Activated T-cell treated with anti-CD3 and anti-CD28 coated beads, Interleukin-2, amount 50 U/mL, for 24 hours (primary cell): Measurements from ENCODE around the gene SLC44A5.

Experiments
- DNase-seq: peaks from one replicate; pipeline ENCODE4 v3.0.0-alpha.2; 2020
- H3K27ac Mint-ChIP-seq: 2 replicates; pipeline ENCODE4 v1.8.0; 2020; ENCODE audit warnings: mild to moderate bottlenecking, mixed read lengths
- H3K27me3 Mint-ChIP-seq: 2 replicates; pipeline ENCODE4 v1.8.0; 2020; ENCODE audit warnings: mixed read lengths
- H3K36me3 Mint-ChIP-seq: 2 replicates; pipeline ENCODE4 v1.8.0; 2020; ENCODE audit warnings: low read depth, mixed read lengths
- H3K4me1 Mint-ChIP-seq: 2 replicates; pipeline ENCODE4 v1.8.0; 2020; ENCODE audit warnings: low read depth, mixed read lengths
- H3K4me3 Mint-ChIP-seq: 2 replicates; pipeline ENCODE4 v1.8.0; 2020; ENCODE audit warnings: mild to moderate bottlenecking, moderate library complexity, mixed read lengths
- H3K9me3 Mint-ChIP-seq: 2 replicates; pipeline ENCODE4 v1.8.0; 2020; ENCODE audit warnings: mixed read lengths

The SLC44A5 gene

DNA sequence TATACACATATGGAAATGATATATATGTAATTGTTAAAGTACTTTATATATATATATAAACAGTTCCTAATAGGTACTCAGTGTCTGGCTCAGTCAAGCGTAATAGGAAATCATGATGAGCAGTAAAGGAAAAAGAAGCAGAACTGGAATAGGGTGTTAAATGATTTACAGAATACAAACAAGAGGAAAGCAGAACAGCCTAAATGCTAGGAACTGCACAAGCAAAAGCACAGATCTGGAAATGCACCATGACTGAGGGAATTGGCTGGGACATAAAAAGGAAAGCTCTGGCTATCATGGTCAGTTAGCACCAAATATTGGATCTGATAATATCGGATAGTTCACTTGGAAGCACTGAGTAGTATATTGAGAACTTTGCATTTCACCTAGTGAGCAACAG is 51.8 kb downstream of the SLC44A5 start:
- no peak overlapping the region for H3K4me3 Mint-ChIP-seq
- no peaks in the 10 kb centered on the region for H3K36me3 Mint-ChIP-seq
- H3K9me3 Mint-ChIP-seq, result no peaks in the 10 kb centered on the region
- H3K4me1 Mint-ChIP-seq, result no peaks in the 10 kb centered on the region
- peaks cover 3% of the 10 kb centered on the region for H3K27me3 Mint-ChIP-seq
- no peak for DNase-seq
- H3K27ac Mint-ChIP-seq, result no peak overlapping the region

DNA sequence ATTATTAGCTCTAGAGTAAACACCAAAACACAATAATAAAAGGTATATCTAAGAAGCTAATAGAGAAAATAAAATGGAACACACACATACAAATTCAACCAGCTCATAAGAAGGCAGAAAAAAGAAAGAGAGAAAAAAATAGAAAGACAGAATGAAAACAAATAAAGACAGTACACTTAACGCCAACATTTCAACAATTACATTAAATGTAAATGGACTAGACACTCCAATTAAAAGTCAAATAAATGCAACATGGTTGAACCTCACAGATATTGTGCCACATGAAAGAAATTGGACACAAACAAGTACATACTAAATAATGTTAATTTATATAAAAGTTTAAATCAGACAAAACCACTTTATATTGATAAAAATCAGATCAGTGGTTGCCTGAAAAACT is 56.0 kb downstream of the SLC44A5 start:
- Mint-ChIP-seq H3K4me3 (no peak overlapping the region), H3K27ac (no peak overlapping the region), H3K9me3 (no peaks in the 10 kb centered on the region)

DNA sequence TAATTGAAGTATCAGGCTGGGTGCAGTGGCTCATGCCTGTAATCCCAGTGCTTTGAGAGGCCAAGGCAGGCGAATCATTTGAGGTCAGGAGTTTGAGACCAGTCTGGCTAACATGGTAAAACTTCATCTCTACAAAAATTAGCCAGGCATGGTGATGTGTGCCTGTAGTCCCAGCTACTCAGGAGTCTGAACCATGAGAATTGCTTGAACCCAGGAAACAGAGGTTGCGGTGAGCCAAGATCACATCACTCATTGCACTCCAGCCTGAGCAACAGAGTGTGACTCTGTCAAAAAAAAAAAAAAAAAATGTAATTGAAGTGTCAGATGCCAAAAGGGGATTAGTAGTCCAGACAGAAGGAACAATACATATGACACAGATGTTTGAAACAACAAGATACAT is 56.7 kb downstream of the SLC44A5 start:
- Mint-ChIP-seq H3K4me3 (no peak overlapping the region), H3K9me3 (no peaks in the 10 kb centered on the region), H3K27ac (no peak overlapping the region), H3K27me3 (no peaks in the 10 kb centered on the region), H3K36me3 (no peaks in the 10 kb centered on the region), H3K4me1 (no peaks in the 10 kb centered on the region)
- no peak for DNase-seq

More for the DNA sequence above, 56.0 kb downstream of the SLC44A5 start:
- no peaks in the 10 kb centered on the region for H3K36me3 Mint-ChIP-seq
- DNase-seq, result no peak
- H3K27me3 Mint-ChIP-seq, result no peaks in the 10 kb centered on the region
- no peaks in the 10 kb centered on the region for H3K4me1 Mint-ChIP-seq

DNA sequence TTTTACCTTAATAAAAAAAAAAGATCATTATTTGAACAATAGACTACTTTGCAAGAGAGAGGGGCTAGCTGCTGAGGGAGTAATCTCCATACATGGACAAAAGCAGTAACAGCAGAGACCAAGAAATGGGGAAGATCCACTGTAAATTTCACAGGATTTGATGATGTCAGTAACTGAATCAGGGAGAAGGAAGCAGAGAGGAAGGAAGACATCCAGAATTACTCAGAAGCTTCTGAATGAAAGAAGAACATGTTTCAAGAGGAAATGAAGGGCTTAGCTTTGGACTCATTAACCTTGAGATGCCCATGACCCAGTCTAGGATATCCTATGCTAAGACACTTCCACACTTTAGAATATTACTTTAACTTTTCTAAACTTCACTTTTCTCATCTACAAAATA is 60.4 kb downstream of the SLC44A5 start:
- Mint-ChIP-seq H3K27ac (no peak overlapping the region), H3K27me3 (no peaks in the 10 kb centered on the region), H3K4me1 (no peaks in the 10 kb centered on the region), H3K4me3 (no peak overlapping the region), H3K9me3 (no peaks in the 10 kb centered on the region), H3K36me3 (no peaks in the 10 kb centered on the region)
- DNase-seq, result no peak

DNA sequence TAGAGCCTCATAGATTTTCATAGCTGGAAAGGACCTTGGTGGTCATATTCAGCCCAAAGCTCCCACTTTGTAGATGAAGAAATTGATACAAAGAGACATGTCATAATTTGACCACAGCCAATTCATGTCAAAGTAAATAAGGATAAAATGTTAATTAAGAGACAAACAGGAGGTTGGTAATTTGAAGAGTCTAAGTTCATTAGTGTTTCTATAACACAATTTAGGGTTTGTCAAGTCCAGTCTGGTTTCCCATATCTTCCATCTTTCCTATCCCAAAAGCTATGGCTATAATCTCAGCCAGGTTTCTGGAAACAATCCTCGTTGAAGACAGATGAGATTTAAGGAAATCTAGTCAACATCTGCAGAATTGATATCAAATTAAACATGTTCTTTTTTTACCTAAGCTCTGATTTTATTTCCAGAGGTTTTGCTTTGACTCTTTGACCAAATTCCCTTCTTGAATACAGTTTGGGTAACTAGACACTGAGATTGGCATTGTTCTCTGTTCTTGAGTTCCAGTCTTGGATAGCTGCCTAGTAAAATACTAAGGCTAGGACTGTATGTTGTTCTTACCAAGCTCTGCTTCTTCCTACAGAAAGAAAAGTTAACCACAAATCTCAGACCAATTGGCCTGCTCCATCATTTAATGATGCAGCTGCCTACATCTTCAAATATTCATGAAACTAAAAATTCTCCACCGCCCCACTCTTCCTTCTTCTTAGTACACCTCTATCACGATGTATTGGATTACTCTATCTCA is 62.0 kb downstream of the SLC44A5 start:
- Mint-ChIP-seq H3K36me3 (no peaks in the 10 kb centered on the region), H3K9me3 (no peaks in the 10 kb centered on the region), H3K4me3 (no peak overlapping the region), H3K4me1 (no peaks in the 10 kb centered on the region), H3K27ac (no peak overlapping the region), H3K27me3 (no peaks in the 10 kb centered on the region)
- no peak for DNase-seq

DNA sequence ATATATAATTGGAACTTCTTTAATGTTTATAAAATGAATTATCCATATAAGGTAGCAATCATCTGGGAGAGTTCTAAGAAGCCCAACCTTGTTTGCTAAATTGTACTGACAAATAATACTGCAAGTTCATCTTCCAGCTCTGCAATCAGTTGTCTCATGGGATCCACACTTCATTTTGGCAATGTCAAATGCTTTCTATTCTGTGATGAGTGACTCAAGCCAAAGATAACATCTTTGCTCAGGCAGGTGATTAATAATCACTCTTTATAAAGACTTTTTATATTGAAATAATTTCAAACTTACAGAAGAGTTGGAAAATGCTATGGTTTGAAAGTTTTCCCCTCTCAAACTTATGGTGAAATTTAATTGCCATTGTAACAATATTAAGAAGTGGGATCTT is 67.2 kb downstream of the SLC44A5 start:
- Mint-ChIP-seq H3K4me1 (no peaks in the 10 kb centered on the region), H3K27me3 (no peaks in the 10 kb centered on the region), H3K36me3 (no peaks in the 10 kb centered on the region), H3K4me3 (no peak overlapping the region), H3K27ac (no peak overlapping the region), H3K9me3 (no peaks in the 10 kb centered on the region)
- DNase-seq, result no peak

DNA sequence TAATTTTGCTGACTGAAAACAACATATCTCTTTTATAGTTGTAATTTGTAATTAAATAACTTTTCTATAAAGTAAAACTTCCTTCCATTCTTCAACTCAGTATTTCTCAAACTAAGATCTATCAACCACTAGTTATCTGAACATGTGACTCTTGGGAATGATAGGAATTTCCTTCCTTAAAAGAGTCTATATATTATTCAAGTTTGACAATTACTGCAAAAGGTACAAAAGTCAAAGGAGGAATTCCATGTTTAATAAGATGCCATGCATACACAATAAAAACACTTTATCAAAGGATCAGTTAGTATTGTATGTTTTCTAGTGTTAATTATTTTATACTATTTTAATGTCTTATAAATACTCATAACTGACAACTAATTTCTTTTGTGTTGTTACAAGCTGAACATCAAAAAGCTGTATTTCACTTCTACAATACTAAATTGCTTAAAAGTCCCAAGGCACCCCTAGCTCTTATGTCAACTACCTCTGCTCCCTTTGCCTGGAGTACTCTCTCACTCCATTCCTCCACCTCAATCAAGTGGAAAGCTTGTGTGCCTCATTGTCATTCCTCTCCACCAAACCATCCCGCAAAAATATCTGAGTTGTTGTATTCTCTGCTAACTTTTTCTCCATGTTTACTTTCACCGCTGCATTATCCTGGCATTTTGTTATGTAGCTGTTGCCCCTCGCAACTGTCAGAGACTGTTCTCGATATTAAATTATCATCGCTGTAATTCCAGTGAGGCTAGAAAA is 67.9 kb downstream of the SLC44A5 start:
- no peaks in the 10 kb centered on the region for H3K36me3 Mint-ChIP-seq
- H3K4me3 Mint-ChIP-seq, result no peak overlapping the region
- DNase-seq, result no peak
- no peaks in the 10 kb centered on the region for H3K27me3 Mint-ChIP-seq
- H3K9me3 Mint-ChIP-seq, result no peaks in the 10 kb centered on the region
- H3K4me1 Mint-ChIP-seq, result no peaks in the 10 kb centered on the region
- H3K27ac Mint-ChIP-seq, result no peak overlapping the region

DNA sequence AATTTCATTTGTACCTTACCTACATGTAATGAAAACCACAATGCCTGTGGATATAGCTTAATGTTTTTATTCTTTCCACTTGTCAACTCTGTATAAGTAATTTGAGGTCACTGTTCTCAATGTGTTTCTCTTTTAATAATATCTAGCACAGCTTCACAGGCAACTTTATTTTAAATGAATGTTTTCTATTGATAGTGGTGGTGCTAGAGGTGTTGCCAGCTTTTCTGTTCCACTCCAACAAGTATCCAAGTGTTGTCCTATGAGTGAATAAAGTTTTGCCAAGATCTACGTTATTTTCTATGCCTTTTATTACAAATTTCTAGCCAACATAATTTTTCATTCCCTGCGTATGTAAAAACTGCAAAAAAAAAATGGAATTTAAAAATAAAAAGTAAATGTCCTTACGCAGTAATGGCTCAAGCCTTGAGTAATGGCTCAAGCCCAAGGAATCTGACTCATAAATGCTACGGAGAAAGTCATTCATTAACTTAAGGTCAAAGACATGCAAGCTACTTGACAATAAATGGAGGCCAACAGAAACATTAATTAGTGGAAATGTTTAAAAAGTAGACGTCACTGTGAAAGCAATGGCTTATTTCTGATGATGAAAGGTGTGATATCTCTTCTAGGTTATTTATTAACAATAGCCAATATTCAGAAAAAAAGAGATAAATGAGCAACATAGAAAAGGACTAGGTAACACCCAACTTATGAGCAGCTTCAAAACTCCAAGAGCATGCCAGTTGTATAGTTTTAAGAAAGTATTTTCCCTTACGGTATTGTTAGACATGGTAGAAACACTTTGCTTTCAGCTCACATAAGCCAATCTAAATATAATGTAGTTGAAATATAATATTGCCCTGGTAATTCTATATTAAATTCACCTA is 71.4 kb downstream of the SLC44A5 start:
- H3K27me3 Mint-ChIP-seq, result no peaks in the 10 kb centered on the region
- H3K4me1 Mint-ChIP-seq, result no peaks in the 10 kb centered on the region
- DNase-seq, result no peak
- H3K27ac Mint-ChIP-seq, result no peak overlapping the region
- no peaks in the 10 kb centered on the region for H3K9me3 Mint-ChIP-seq
- no peaks in the 10 kb centered on the region for H3K36me3 Mint-ChIP-seq
- no peak overlapping the region for H3K4me3 Mint-ChIP-seq

DNA sequence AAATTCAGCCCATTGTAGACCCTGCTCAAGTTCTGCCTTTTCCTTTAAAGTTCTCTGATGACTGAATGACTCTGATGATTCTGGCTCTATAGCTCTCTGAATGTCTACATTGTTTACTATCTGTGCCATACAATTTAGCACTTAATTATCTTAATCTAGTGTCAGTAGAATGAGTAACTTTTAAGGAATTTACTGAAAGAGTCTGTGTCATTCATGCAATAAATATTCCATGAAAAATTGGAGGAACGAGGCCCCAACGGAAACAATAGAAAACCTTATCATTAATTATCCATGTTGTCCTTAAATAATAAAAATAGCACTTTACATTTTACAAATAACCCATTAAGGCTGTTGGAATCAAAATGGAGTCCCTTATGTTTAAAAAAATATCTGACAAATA is 77.8 kb downstream of the SLC44A5 start:
- no peak overlapping the region for H3K27ac Mint-ChIP-seq
- H3K36me3 Mint-ChIP-seq, result no peaks in the 10 kb centered on the region
- DNase-seq, result no peak
- no peaks in the 10 kb centered on the region for H3K27me3 Mint-ChIP-seq
- H3K9me3 Mint-ChIP-seq, result no peaks in the 10 kb centered on the region
- H3K4me1 Mint-ChIP-seq, result no peaks in the 10 kb centered on the region
- H3K4me3 Mint-ChIP-seq, result no peak overlapping the region

DNA sequence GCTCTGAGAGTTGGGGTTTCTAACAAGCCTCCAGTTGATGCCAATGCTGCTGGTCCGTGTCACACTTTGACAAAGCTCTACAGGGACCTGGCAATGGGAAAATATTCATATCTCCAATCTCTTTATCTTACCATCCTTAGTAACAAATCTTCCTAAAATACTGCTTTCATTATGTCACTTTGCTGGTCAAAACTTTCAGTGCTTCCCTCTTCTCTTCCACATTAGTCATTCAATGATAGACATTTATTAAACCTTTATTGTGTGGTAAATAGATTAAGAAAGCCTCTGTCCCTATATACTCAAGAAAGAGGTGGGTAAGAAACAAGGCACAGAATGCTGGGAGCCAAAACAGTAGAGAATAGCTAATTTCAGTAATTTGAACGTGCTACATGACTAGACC is 79.3 kb downstream of the SLC44A5 start:
- H3K9me3 Mint-ChIP-seq, result no peaks in the 10 kb centered on the region
- no peaks in the 10 kb centered on the region for H3K4me1 Mint-ChIP-seq
- no peak overlapping the region for H3K27ac Mint-ChIP-seq
- H3K27me3 Mint-ChIP-seq, result no peaks in the 10 kb centered on the region
- no peak overlapping the region for H3K4me3 Mint-ChIP-seq
- no peaks in the 10 kb centered on the region for H3K36me3 Mint-ChIP-seq
- DNase-seq, result no peak

DNA sequence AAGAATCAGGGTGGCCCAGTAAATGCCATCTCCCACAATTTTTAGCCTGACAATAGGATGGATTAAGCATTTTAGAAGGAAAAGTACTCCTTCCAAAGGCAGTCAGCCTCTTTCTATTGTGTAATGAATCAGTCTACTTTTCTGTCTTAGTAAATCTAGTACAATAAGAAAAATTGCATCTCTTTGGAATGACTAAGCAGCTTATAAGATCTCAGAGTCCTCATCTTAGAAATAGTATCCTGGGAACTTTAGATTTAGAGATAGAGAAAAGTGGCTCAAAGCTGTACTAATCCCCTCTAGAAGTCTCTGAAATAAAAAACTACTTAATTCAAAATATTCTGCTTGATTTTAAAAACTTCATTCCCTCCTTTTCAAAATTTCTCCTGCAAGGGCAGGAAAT is 81.4 kb downstream of the SLC44A5 start:
- H3K27me3 Mint-ChIP-seq, result no peaks in the 10 kb centered on the region
- no peaks in the 10 kb centered on the region for H3K4me1 Mint-ChIP-seq
- H3K4me3 Mint-ChIP-seq, result no peak overlapping the region
- no peak overlapping the region for H3K27ac Mint-ChIP-seq
- H3K36me3 Mint-ChIP-seq, result no peaks in the 10 kb centered on the region
- DNase-seq, result no peak
- H3K9me3 Mint-ChIP-seq, result no peaks in the 10 kb centered on the region

DNA sequence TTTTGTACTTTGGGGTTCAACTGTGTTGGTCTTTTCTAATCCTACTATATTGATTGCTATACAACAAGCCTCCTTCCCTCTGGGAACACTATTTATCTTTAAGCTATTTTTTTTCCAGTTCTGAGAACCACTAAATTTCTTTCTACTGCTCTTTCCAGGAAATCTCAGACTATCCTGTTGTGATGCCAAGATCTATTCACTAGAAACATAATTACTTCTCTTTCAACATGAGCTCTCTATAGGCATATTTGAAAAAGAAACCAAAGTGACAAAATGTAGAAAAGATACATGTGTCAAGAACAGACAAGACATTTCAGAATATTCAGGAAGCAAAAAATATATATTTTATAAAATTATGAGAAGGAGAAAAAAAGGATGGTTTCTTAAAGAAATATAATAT is 82.9 kb downstream of the SLC44A5 start:
- Mint-ChIP-seq H3K4me1 (no peaks in the 10 kb centered on the region), H3K4me3 (no peak overlapping the region), H3K27me3 (no peaks in the 10 kb centered on the region), H3K9me3 (no peaks in the 10 kb centered on the region), H3K36me3 (no peaks in the 10 kb centered on the region), H3K27ac (no peak overlapping the region)
- DNase-seq, result no peak

DNA sequence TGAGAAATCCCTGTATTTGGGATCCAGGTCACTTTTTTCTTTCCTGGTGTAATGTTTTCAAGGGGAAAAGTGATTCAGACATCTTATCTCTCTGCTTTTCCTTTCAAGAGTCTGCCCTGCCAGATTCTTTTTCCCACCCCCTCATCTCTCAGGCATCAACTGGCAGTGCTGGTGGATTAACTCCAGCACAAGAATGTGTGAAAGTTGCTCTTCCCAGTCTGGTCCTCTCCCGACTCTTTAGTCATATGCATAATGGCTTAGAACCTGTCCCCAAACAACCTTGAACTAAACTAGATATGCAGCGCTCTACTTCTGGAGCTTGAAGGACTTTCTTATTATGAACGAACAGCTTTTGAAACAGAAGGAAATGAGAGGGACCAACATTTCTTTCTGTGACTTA is 88.5 kb downstream of the SLC44A5 start:
- Mint-ChIP-seq H3K36me3 (no peaks in the 10 kb centered on the region), H3K4me3 (no peak overlapping the region), H3K27ac (no peak overlapping the region), H3K9me3 (no peaks in the 10 kb centered on the region), H3K4me1 (no peaks in the 10 kb centered on the region), H3K27me3 (peaks cover 2% of the 10 kb centered on the region)
- no peak for DNase-seq

DNA sequence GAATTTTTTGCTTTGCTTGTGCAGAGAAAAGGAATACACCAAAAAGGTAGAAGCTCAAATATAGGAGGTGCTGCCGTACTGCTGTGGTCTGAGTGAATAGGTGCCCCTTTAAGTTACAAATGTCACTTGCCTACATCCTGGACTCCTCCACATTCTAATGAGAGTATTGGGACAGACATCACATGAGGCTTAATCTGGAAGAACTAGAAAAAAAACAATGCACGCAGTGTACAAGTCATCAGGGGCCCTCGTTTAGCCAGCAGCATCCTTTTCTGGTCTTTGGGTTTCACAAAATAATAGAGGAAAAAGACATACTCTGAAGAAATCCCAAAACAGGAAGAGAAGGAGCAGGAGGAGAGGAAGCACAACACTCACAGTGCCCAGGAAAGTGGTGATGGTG is 89.3 kb downstream of the SLC44A5 start:
- H3K27ac Mint-ChIP-seq, result no peak overlapping the region
- no peak overlapping the region for H3K4me3 Mint-ChIP-seq
- no peaks in the 10 kb centered on the region for H3K36me3 Mint-ChIP-seq
- H3K4me1 Mint-ChIP-seq, result no peaks in the 10 kb centered on the region
- H3K9me3 Mint-ChIP-seq, result no peaks in the 10 kb centered on the region
- DNase-seq, result no peak
- peaks cover 3% of the 10 kb centered on the region for H3K27me3 Mint-ChIP-seq
